ENCODE data around the gene HIC2. TPM values are rescaled to one million over a fixed set of nuclear protein-coding genes. Genes with fewer than 3 reads are reported as not detected.
"Not testable (repeated sequence)": the region's sequence is repeated elsewhere in the genome, so short reads cannot be mapped to it uniquely, and the experiment has no call there.

Gene HIC2
- total and polyA plus RNA-seq, 10 of the 15 experiments (the other 5 are each of a cell fraction or from before 2014, with no cell fraction given), result 0.11 to 5.0 (median 1.4) TPM

- H3K79me2 ChIP-seq (ENCODE audit: control insufficient read depth, insufficient read depth, low read length); intact Hi-C loops (cut with micrococcal nuclease; ENCODE audit: unreplicated experiment); FAIRE-seq; H3K4me3 ChIP-seq; H3K4me1 ChIP-seq (ENCODE audit: control insufficient read depth, insufficient read depth, low read length); in situ Hi-C loops (cut with MboI); SMC1A ChIA-PET (ENCODE audit: uncharacterized antibody, unreplicated experiment); ATAC-seq; H4K20me1 ChIP-seq (ENCODE audit: control insufficient read depth, insufficient read depth); RAD21 ChIA-PET (ENCODE audit: unreplicated experiment); H3K27me3 ChIP-seq (replicated peaks in 1 of 2; ENCODE audit: control insufficient read depth in 2 of 2, insufficient read depth in 2 of 2, low read length in 1 of 2); H3K36me3 ChIP-seq (ENCODE audit: control insufficient read depth in 2 of 2, insufficient read depth in 2 of 2, low read length in 1 of 2); H3K9ac ChIP-seq (ENCODE audit: control insufficient read depth, insufficient read depth, low read length); H3K9me3 ChIP-seq (replicated peaks; ENCODE audit: control insufficient read depth, insufficient read depth, low read length); POLR2A ChIA-PET; H3K4me2 ChIP-seq (ENCODE audit: control insufficient read depth, insufficient read depth); H2AFZ ChIP-seq (ENCODE audit: control insufficient read depth, low read depth, low read length); BruUV-seq (replicated peaks); DNase-seq (ENCODE audit: low read depth, low spot score); CTCF ChIA-PET; H3K27ac ChIP-seq (ENCODE audit: control insufficient read depth, insufficient read depth): not testable (repeated sequence)
- WGBS (ENCODE audit: insufficient coverage, insufficient replicate concordance, low lambda C conversion rate, missing lambda C conversion rate), result 88% methylated on average over 2 of the region's 6 CpGs
Measured at GRCh38 chr22:21441170-21441569, 24.0 kb downstream of the HIC2 start.

DNA sequence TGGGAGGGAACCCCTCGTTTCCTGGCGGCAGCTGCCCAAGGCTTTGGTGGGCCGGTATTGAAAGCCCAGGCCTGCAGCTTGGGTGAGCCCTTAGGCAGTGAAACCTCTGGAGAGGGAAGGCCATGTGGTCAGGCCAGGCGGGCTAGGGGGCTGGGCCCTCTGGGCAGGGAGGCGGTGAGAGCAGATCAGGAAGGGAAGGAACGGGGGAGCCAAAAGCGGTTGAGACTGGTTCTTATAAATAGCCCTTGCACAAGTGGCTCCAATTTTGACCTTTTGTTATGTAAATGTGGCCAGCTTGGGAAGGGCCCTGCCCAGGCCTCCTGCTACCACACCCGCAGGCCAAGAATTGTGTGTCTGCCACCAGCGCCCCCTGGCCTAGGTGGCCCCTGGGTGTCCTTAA, 25.0 kb downstream of the HIC2 start:
- H3K36me3 ChIP-seq (ENCODE audit: control insufficient read depth in 2 of 2, insufficient read depth in 2 of 2, low read length in 1 of 2), result peaks cover 0 to 13% of the 10 kb centered on the region in 2 experiments; a peak in 3 of 4 replicates
- in situ Hi-C loops (cut with MboI); intact Hi-C loops (cut with micrococcal nuclease; ENCODE audit: unreplicated experiment); H3K27me3 ChIP-seq (replicated peaks in 1 of 2; ENCODE audit: control insufficient read depth in 2 of 2, insufficient read depth in 2 of 2, low read length in 1 of 2); SMC1A ChIA-PET (ENCODE audit: uncharacterized antibody, unreplicated experiment); H3K27ac ChIP-seq (ENCODE audit: control insufficient read depth, insufficient read depth); POLR2A ChIA-PET; H3K9me3 ChIP-seq (replicated peaks; ENCODE audit: control insufficient read depth, insufficient read depth, low read length); FAIRE-seq; H3K9ac ChIP-seq (ENCODE audit: control insufficient read depth, insufficient read depth, low read length); H3K79me2 ChIP-seq (ENCODE audit: control insufficient read depth, insufficient read depth, low read length); H3K4me1 ChIP-seq (ENCODE audit: control insufficient read depth, insufficient read depth, low read length); H4K20me1 ChIP-seq (ENCODE audit: control insufficient read depth, insufficient read depth); DNase-seq (ENCODE audit: low read depth, low spot score); H3K4me3 ChIP-seq; H3K4me2 ChIP-seq (ENCODE audit: control insufficient read depth, insufficient read depth); CTCF ChIA-PET; ATAC-seq; BruUV-seq (replicated peaks); RAD21 ChIA-PET (ENCODE audit: unreplicated experiment); H2AFZ ChIP-seq (ENCODE audit: control insufficient read depth, low read depth, low read length): not testable (repeated sequence)
- WGBS (ENCODE audit: insufficient coverage, insufficient replicate concordance, low lambda C conversion rate, missing lambda C conversion rate), result no CpG with 5 or more reads among the region's 9 CpGs

DNA sequence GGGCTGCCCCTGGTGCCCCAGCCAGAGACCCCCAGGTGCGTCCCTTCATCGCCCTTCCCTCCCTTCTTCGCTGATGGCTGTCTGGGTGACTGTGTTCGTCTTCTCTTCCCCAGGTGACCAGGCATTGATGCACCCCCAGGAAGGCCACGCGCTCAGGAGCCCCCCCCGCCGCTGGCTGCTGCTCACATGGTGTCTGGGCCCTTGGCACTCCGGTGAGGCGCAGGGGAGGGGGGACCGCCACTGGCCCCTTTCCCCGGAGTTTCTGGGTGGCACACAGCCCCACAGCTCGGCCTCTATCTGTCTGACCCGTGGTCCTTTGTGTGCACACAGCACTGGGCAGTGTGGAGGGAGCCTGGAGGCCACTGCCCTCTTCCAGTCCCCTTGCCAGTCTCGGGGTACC, 25.5 kb downstream of the HIC2 start:
- WGBS (ENCODE audit: insufficient coverage, insufficient replicate concordance, low lambda C conversion rate, missing lambda C conversion rate), result 100% methylated on average over 5 of the region's 15 CpGs
- POLR2A ChIA-PET; H4K20me1 ChIP-seq (ENCODE audit: control insufficient read depth, insufficient read depth); intact Hi-C loops (cut with micrococcal nuclease; ENCODE audit: unreplicated experiment); H3K9me3 ChIP-seq (replicated peaks; ENCODE audit: control insufficient read depth, insufficient read depth, low read length); H3K9ac ChIP-seq (ENCODE audit: control insufficient read depth, insufficient read depth, low read length); H2AFZ ChIP-seq (ENCODE audit: control insufficient read depth, low read depth, low read length); DNase-seq (ENCODE audit: low read depth, low spot score); BruUV-seq (replicated peaks); in situ Hi-C loops (cut with MboI); H3K27ac ChIP-seq (ENCODE audit: control insufficient read depth, insufficient read depth); H3K4me2 ChIP-seq (ENCODE audit: control insufficient read depth, insufficient read depth); H3K79me2 ChIP-seq (ENCODE audit: control insufficient read depth, insufficient read depth, low read length); ATAC-seq; CTCF ChIA-PET; FAIRE-seq; SMC1A ChIA-PET (ENCODE audit: uncharacterized antibody, unreplicated experiment); RAD21 ChIA-PET (ENCODE audit: unreplicated experiment); H3K27me3 ChIP-seq (replicated peaks in 1 of 2; ENCODE audit: control insufficient read depth in 2 of 2, insufficient read depth in 2 of 2, low read length in 1 of 2); H3K4me3 ChIP-seq; H3K4me1 ChIP-seq (ENCODE audit: control insufficient read depth, insufficient read depth, low read length): not testable (repeated sequence)
- H3K36me3 ChIP-seq (ENCODE audit: control insufficient read depth in 2 of 2, insufficient read depth in 2 of 2, low read length in 1 of 2), result peaks cover 0 to 14% of the 10 kb centered on the region in 2 experiments; a peak in 3 of 4 replicates

Data from GM12878 (cell line).